ENCODE measurements around the gene LRRC4C.

DNA sequence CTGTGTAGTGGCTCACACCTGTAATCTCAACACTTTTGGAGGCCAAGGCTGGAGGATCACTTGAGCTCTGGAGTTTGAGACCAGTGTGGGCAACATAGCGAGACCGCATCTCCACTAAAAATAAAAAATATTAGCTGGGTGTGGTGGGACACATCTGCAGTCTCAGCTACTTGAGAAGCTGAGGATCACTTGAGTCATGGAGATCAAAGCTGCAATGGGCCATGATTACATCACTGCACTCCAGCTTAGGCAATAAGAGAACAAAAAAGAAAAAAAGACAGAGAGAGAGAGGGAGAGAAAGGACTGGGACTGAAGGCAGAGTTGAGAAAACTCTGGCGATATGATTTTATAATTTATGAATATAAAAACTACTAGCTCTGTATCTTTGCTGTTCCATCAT, 473.1 kb downstream of the LRRC4C start:
- TF ChIP-seq, protein P1, sequence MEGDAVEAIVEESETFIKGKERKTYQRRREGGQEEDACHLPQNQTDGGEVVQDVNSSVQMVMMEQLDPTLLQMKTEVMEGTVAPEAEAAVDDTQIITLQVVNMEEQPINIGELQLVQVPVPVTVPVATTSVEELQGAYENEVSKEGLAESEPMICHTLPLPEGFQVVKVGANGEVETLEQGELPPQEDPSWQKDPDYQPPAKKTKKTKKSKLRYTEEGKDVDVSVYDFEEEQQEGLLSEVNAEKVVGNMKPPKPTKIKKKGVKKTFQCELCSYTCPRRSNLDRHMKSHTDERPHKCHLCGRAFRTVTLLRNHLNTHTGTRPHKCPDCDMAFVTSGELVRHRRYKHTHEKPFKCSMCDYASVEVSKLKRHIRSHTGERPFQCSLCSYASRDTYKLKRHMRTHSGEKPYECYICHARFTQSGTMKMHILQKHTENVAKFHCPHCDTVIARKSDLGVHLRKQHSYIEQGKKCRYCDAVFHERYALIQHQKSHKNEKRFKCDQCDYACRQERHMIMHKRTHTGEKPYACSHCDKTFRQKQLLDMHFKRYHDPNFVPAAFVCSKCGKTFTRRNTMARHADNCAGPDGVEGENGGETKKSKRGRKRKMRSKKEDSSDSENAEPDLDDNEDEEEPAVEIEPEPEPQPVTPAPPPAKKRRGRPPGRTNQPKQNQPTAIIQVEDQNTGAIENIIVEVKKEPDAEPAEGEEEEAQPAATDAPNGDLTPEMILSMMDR (IDR thresholded peaks at IDR 0.05): no peak
- TF ChIP-seq POLR2A (IDR thresholded peaks at IDR 0.05): no peak
